GM12801 (cell line): Measurements from ENCODE around the gene SFT2D2.

Source experiments
- CTCF ChIP-seq: IDR thresholded peaks from one replicate; pipeline ENCODE4 v1.5.1; 2011; ENCODE audit warnings: control low read depth; ENCODE audit not compliant: insufficient read length; ENCODE audit errors: extremely low read depth

Gene SFT2D2

GRCh38 chr1:168227620-168228019 is 1.8 kb downstream of the SFT2D2 start:
- TF ChIP-seq CTCF, result no peak

- TF ChIP-seq CTCF, result no peak
Measured at GRCh38 chr1:168229893-168230292, 4.1 kb downstream of the SFT2D2 start.

- no peak for TF ChIP-seq CTCF
Measured at GRCh38 chr1:168230709-168231108, 4.9 kb downstream of the SFT2D2 start.

GRCh38 chr1:168234846-168235547 is 9.2 kb downstream of the SFT2D2 start:
- no peak for TF ChIP-seq CTCF

GRCh38 chr1:168235548-168235885 is 9.7 kb downstream of the SFT2D2 start:
- no peak for TF ChIP-seq CTCF

GRCh38 chr1:168235937-168236336 is 10.1 kb downstream of the SFT2D2 start:
- no peak for TF ChIP-seq CTCF

- no peak for TF ChIP-seq CTCF
Measured at GRCh38 chr1:168236836-168237611, 11.2 kb downstream of the SFT2D2 start.
